ENCODE data around the gene AP3B2. TPM values are rescaled to one million over a fixed set of nuclear protein-coding genes. Genes with fewer than 3 reads are reported as not detected.

Gene AP3B2
- total and polyA plus RNA-seq, 7 donors: 0.13 to 2.0 (median 0.27) TPM; not detected in 1

- no peak for TF ChIP-seq CTCF (IDR thresholded peaks at IDR 0.05)
- ATAC-seq (no peak), DNase-seq (no peak)
- intact Hi-C loops (cut with DNase I): loop anchor here in 1 of 2 donors (5.0 kb wide), 1 partner anchor 42 kb away; no protein-coding TSS in a partner anchor
- H3K9me3 ChIP-seq: no peaks in the 10 kb centered on the region
- H3K27ac ChIP-seq: no peak overlapping the region
- H3K27me3 ChIP-seq (ENCODE audit: insufficient read depth in 3 of 3, low read length in 2 of 3): no peaks in the 10 kb centered on the region
- H3K4me1 ChIP-seq: no peaks in the 10 kb centered on the region
- WGBS, 3 donors: 27 to 29% (median 28%) methylated on average over 11 of the region's 11 CpGs
- no peak overlapping the region for H3K4me3 ChIP-seq
- no peaks in the 10 kb centered on the region for H3K36me3 ChIP-seq (ENCODE audit: insufficient read depth in 1 of 2, low read depth in 1 of 2)
Observed at GRCh38 chr15:82699726-82700125, 9.9 kb downstream of the AP3B2 start.

- no peaks in the 10 kb centered on the region for H3K27me3 ChIP-seq (ENCODE audit: insufficient read depth in 3 of 3, low read length in 2 of 3)
- no peaks in the 10 kb centered on the region for H3K4me1 ChIP-seq
- TF ChIP-seq CTCF (IDR thresholded peaks at IDR 0.05): no peak
- no peaks in the 10 kb centered on the region for H3K9me3 ChIP-seq
- no peak overlapping the region for H3K4me3 ChIP-seq
- 52 to 69% (median 68%) methylated on average over 8 of the region's 8 CpGs for WGBS, 3 donors
- no peak for ATAC-seq
- no peak for DNase-seq
- H3K36me3 ChIP-seq (ENCODE audit: insufficient read depth in 1 of 2, low read depth in 1 of 2): no peaks in the 10 kb centered on the region
- no peak overlapping the region for H3K27ac ChIP-seq
- intact Hi-C loops (cut with DNase I): loop anchor here in 1 of 2 donors (5.0 kb wide), 1 partner anchor 42 kb away; no protein-coding TSS in a partner anchor
Observed at GRCh38 chr15:82698711-82699345, 10.8 kb downstream of the AP3B2 start.

- TF ChIP-seq CTCF (IDR thresholded peaks at IDR 0.05): no peak
- H3K4me1 ChIP-seq: no peaks in the 10 kb centered on the region
- no peaks in the 10 kb centered on the region for H3K27me3 ChIP-seq (ENCODE audit: insufficient read depth in 3 of 3, low read length in 2 of 3)
- no peaks in the 10 kb centered on the region for H3K9me3 ChIP-seq
- H3K27ac ChIP-seq: no peak overlapping the region
- ATAC-seq: no peak
- DNase-seq: no peak
- H3K36me3 ChIP-seq (ENCODE audit: insufficient read depth in 1 of 2, low read depth in 1 of 2): no peaks in the 10 kb centered on the region
- no peak overlapping the region for H3K4me3 ChIP-seq
- intact Hi-C loops (cut with DNase I): loop anchor here in 1 of 2 donors (5.0 kb wide), 1 partner anchor 41 kb away; no protein-coding TSS in a partner anchor
- 82 to 92% (median 89%) methylated on average over 9 of the region's 9 CpGs for WGBS, 3 donors
Observed at GRCh38 chr15:82697735-82698407, 11.8 kb downstream of the AP3B2 start.

GRCh38 chr15:82692171-82692570 lies 17.5 kb downstream of the AP3B2 start:
- 85 to 90% (median 88%) methylated on average over 23 of the region's 23 CpGs for WGBS, 3 donors
- DNase-seq (no peak), ATAC-seq (no peak)
- H3K4me1 ChIP-seq: no peaks in the 10 kb centered on the region
- no peak for TF ChIP-seq CTCF (IDR thresholded peaks at IDR 0.05)
- H3K36me3 ChIP-seq (ENCODE audit: insufficient read depth in 1 of 2, low read depth in 1 of 2): no peaks in the 10 kb centered on the region
- no peak overlapping the region for H3K4me3 ChIP-seq
- no peaks in the 10 kb centered on the region for H3K27me3 ChIP-seq (ENCODE audit: insufficient read depth in 3 of 3, low read length in 2 of 3)
- no peak overlapping the region for H3K27ac ChIP-seq
- intact Hi-C loops (cut with DNase I): no loop called here
- no peaks in the 10 kb centered on the region for H3K9me3 ChIP-seq

All from psoas muscle (tissue), 8 donors.